GM13976 (cell line): ENCODE measurements around the gene FOXP1.

ENCODE experiments used
- DNase-seq: peaks from one replicate; pipeline ENCODE4 v3.0.0; 2012; ENCODE audit warnings: low spot score
- in situ Hi-C: fragments of 300-500 bp; cut with MboI; formaldehyde crosslinking; loops from one replicate; pipeline ENCODE4 v1.12.0; 2022; ENCODE audit warnings: low sequenced_read_pairs, mixed read lengths, inconsistent platforms; ENCODE audit not compliant: unreplicated experiment
- TF ChIP-seq, protein P1 (sequence below): IDR thresholded peaks from 2 replicates; pipeline ENCODE4 v1.5.1; 2012; ENCODE audit warnings: borderline replicate concordance, mild to moderate bottlenecking; ENCODE audit not compliant: insufficient read depth; ENCODE audit errors: extremely low read depth, missing control alignments, control extremely low read depth

FOXP1 gene

DNA sequence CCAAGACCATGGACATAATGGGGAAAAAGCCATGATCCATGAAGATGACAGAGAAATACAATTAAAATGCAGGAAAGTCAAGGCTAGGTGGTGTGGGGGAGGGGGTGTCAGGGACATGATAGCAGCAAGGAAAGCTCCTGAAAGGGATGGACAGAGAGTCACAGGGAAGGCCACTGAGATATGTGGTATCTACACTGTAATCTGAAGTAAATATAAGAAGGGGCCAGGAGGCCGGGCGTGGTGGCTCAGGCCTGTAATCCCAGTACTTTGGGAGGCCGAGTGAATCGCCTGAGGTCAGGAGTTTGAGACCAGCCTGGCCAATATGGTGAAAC, 62.5 kb downstream of the FOXP1 start:
- DNase-seq, result no peak
- TF ChIP-seq, protein P1, sequence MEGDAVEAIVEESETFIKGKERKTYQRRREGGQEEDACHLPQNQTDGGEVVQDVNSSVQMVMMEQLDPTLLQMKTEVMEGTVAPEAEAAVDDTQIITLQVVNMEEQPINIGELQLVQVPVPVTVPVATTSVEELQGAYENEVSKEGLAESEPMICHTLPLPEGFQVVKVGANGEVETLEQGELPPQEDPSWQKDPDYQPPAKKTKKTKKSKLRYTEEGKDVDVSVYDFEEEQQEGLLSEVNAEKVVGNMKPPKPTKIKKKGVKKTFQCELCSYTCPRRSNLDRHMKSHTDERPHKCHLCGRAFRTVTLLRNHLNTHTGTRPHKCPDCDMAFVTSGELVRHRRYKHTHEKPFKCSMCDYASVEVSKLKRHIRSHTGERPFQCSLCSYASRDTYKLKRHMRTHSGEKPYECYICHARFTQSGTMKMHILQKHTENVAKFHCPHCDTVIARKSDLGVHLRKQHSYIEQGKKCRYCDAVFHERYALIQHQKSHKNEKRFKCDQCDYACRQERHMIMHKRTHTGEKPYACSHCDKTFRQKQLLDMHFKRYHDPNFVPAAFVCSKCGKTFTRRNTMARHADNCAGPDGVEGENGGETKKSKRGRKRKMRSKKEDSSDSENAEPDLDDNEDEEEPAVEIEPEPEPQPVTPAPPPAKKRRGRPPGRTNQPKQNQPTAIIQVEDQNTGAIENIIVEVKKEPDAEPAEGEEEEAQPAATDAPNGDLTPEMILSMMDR, result no peak
- in situ Hi-C loops, result no loop called here

DNA sequence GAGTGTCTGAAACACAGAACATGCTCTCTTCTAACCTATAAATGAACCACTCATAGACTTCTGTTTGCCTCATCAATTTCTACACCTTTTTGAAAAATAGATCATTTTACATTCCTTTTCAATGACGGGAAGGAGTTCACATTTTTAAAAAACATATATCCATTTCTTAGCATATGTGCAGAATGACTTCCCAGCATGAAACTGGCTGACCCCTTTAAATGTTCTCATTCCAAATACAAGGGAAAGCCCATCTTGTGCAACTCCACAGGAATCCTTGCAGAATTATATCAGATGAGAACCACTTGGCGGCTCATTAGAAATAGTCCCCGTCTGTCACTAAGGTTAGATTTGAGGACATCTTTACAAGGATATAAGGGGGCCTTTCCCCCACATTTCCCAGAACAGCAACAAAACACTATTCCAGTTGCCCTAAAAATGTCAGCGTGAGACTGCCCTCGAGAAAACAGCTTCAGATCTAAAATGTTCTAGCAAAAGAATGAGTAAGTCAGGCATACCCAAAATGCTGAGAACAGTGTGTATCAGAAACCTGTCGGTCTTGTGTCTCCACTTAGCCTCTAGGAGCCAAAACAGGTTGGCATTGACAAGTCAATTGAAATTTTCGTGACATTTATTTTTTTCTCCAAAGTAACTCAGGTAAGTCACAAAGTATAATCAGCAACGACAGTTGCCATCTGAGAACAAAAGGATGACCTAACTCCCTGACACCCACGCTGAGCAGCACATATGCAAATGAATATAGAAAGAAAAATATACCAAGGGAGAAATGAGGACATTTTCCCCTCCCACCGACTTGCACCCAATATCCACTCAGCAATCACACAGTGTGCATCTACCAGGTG, 63.1 kb downstream of the FOXP1 start:
- in situ Hi-C loops, result no loop called here
- TF ChIP-seq, protein P1, result no peak
- no peak for DNase-seq

DNA sequence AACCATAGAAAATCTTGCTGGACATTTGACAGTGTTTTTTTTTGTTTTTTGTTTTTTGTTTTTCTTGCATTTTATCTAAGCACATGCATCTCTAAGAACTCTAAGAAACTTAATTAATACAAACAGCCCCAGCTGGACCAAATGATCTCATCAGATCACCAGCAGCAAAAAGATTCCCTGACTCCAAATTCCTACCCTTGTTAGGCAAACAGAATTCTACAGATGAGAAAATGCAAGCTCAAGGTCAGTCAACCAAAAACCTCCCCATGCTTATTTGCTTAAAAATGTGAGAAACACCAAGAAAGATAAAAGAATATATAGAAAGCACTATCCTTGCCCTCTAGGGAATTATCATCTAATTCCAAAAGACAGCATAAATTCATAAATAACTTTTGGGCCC, 65.4 kb downstream of the FOXP1 start:
- TF ChIP-seq, protein P1, result no peak
- in situ Hi-C loops, result no loop called here
- no peak for DNase-seq

DNA sequence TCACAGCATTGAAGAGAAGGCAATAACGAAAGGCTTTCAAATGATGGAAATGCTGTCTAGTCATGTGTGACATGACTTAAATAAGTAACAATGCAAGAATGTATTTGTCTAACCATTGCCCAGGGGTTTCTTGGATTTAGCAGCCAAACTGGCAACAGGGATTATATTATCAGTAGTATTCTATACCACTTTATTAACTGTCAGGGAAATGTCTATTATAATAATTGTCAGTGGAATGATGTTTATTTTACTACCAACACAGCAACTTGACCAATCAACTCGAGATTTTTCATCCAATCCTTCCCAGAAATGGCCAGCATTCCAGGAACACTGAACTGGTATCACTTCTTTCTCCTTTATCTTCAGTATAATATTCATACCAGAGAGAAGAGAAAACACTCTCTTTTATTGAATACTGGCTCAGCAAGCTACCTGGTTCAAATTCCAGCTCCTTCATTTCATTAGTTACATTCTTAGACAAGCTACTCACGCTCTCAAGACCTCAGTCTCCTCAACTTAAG, 66.2 kb downstream of the FOXP1 start:
- no peak for DNase-seq
- TF ChIP-seq, protein P1, result no peak
- in situ Hi-C loops, result no loop called here

DNA sequence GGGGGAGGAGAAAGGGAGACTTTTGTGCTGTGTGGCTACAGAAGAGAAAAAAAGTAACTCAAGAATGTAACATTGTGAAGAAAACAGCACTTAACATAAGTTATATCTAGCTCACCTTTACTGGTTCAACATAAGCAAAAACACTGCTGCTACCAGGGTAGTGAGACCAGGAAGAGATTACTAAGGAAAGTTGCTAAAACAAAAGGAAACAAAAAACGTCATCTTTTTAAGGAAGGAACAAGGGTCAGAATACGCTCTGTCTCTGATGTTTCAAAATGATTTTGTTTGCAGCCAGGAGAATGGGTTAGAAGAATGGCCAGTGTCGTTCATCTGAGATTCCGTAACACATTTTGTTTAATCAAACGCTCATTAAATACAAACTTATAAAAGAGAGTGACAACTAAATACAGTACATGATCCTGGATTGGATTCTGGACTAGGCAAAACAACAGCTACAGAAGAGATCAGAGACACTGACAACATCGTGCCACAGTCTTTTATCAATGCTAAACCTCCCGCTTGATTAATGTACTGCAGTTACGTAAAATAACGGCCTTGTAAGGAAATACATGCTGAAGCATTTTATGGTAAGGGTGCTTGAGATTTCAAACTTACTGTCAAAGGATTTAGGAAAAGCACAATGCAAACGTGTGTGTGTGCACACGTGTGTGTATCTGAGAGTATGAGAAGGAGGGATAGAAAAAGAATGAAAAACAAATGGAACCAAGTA, 67.7 kb downstream of the FOXP1 start:
- no peak for DNase-seq
- in situ Hi-C loops, result no loop called here
- TF ChIP-seq, protein P1, result no peak

DNA sequence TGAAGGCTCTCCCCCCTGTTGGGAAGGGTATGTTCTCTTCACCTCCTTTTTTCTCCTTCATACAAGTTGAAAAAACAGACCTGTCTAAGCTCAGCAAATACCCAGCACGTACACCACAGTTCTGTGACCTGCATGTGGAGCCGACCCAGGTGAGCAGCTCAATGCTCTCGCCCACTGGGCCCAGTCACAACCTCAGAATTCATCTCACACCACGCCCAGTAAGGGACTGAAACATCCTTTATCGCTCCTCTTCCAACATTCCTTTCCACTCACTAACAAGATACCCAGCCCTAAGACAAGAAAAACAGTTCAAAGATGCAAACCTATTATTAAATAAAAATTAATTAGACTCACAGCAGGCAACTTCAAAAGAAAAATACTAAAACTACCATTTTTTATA, 68.9 kb downstream of the FOXP1 start:
- in situ Hi-C loops, result no loop called here
- DNase-seq, result no peak

More for the DNA sequence above, 68.9 kb downstream of the FOXP1 start:
- TF ChIP-seq, protein P1, result no peak
